Breast epithelium (tissue), 4 donors: ENCODE results near the gene OTULIN. TPM values are rescaled to one million over a fixed set of nuclear protein-coding genes. Genes with fewer than 3 reads are reported as not detected.

Experiments
- DNase-seq, 2 donors: peaks; one replicate each; pipeline ENCODE4 v3.0.0-alpha.2; 2019; ENCODE audit warnings: low spot score in 2 of 2
- H3K27ac ChIP-seq, 2 donors: fragments of 200-600 bp; sonication (generic) in 1 of 2; one replicate each; pipeline ENCODE4 v1.5.1; 2016 to 2019; ENCODE audit warnings: mild to moderate bottlenecking in 1 of 2
- H3K27me3 ChIP-seq, 2 donors: fragments of 200-600 bp; sonication (generic) in 1 of 2; one replicate each; pipeline versions ENCODE4 v1.5.1 to v1.6.0; 2017 to 2019; ENCODE audit warnings: control low read depth in 1 of 2, mild to moderate bottlenecking in 1 of 2
- H3K36me3 ChIP-seq: fragments of 200-600 bp; one replicate; pipeline ENCODE4 v1.5.1; 2019
- H3K4me1 ChIP-seq, 2 donors: fragments of 200-600 bp; sonication (generic); one replicate each; pipeline ENCODE4 v1.5.1; 2016 to 2019; ENCODE audit warnings: control low read depth in 1 of 2
- H3K4me3 ChIP-seq, 3 donors: fragments of 200-600 bp; sonication (generic); 1 replicate in 2 of 3; 2 replicates in 1 of 3; pipeline ENCODE4 v1.5.1; 2016 to 2019; ENCODE audit warnings: mild to moderate bottlenecking in 3 of 3, moderate library complexity in 2 of 3
- H3K9me3 ChIP-seq, 2 donors: fragments of 200-600 bp; sonication (generic) in 1 of 2; one replicate each; pipeline ENCODE4 v1.5.1; 2016 to 2019; ENCODE audit warnings: control low read depth in 1 of 2
- POLR2A ChIP-seq: fragments of 450-650 bp; IDR thresholded peaks from one replicate; pipeline ENCODE4 v1.6.1; 2016; ENCODE audit warnings: antibody characterized with exemption, mild to moderate bottlenecking, moderate library complexity
- POLR2AphosphoS5 ChIP-seq, 3 donors: sonication (generic); formaldehyde crosslinking; IDR thresholded peaks; one replicate each; pipeline ENCODE4 v1.6.1; 2017; ENCODE audit warnings: antibody characterized with exemption in 3 of 3
- intact Hi-C: fragments of 100-400 bp; cut with DNase I; formaldehyde crosslinking; loops from one replicate; pipeline ENCODE4 v1.15.1; 2023; ENCODE audit warnings: low total_unique reads
- total RNA-seq, 3 donors: library from RNA; depleted of rRNA; stranded (reverse); fragments of >200 nt; gene quantifications; one replicate each; pipeline ENCODE4 v1.1.0, GENCODE V29; 2016
- TF ChIP-seq, protein P1 (sequence below), 3 donors: fragments of 450-650 bp; IDR thresholded peaks; one replicate each; pipeline ENCODE4 v1.5.1; 2016 to 2017; ENCODE audit warnings: antibody characterized with exemption in 3 of 3, mild to moderate bottlenecking in 3 of 3, moderate library complexity in 3 of 3

OTULIN gene
- total RNA-seq, 3 donors from 2014 or later = 31.0 to 63.7 (median 47.2) TPM

DNA sequence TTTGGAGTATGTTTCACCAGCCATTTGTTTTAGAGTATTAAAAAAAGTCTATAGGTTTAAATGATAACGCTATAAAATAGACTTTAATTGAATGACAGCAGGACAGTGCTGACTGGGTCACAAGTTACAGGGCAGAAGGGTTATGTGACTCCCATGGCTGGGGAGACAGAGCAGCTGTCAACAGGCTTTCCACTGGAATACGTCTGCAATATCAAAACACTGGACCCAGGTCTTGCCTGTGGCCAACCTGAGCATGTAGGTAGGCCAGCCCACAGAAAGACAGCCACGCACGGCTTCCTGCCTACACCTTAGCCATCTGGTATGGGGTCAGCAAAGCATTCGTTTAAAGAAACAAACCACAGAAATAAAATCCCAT is 80.7 kb downstream of the OTULIN start:
- Histone ChIP-seq H3K27ac (no peak overlapping the region), H3K36me3 (peaks cover 10% of the 10 kb centered on the region), H3K9me3 (no peaks in the 10 kb centered on the region), H3K4me3 (no peak overlapping the region), H3K4me1 (no peaks in the 10 kb centered on the region), H3K27me3 (no peaks in the 10 kb centered on the region)
- TF ChIP-seq POLR2AphosphoS5 (IDR thresholded peaks at IDR 0.05) = no peak
- TF ChIP-seq POLR2A = no peak
- TF ChIP-seq, protein P1, sequence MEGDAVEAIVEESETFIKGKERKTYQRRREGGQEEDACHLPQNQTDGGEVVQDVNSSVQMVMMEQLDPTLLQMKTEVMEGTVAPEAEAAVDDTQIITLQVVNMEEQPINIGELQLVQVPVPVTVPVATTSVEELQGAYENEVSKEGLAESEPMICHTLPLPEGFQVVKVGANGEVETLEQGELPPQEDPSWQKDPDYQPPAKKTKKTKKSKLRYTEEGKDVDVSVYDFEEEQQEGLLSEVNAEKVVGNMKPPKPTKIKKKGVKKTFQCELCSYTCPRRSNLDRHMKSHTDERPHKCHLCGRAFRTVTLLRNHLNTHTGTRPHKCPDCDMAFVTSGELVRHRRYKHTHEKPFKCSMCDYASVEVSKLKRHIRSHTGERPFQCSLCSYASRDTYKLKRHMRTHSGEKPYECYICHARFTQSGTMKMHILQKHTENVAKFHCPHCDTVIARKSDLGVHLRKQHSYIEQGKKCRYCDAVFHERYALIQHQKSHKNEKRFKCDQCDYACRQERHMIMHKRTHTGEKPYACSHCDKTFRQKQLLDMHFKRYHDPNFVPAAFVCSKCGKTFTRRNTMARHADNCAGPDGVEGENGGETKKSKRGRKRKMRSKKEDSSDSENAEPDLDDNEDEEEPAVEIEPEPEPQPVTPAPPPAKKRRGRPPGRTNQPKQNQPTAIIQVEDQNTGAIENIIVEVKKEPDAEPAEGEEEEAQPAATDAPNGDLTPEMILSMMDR (IDR thresholded peaks at IDR 0.05) = no peak
- no peak for DNase-seq
- intact Hi-C loops = no loop called here

DNA sequence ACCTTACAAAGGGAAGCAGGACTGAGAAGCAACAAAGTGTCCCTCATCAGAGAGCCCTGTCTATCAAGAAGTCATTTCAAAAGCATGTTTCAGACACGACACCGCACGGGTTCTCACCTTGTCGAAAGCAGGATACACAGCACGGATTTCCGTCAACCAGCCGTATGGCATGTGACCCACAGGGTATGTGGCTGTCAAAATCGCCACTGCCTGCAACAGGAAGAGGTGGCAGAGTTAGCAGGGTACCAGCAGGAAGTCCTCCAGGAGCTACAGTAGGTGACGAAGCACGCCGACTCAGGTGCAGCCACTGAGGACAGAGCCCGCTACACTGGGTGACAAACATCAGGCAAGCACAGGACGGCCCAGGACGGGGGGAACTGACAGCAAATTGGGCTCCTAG is 81.2 kb downstream of the OTULIN start:
- TF ChIP-seq, protein P1 (IDR thresholded peaks at IDR 0.05) = no peak
- TF ChIP-seq POLR2AphosphoS5 (IDR thresholded peaks at IDR 0.05) (no peak), POLR2A (no peak)
- Histone ChIP-seq H3K9me3 (no peaks in the 10 kb centered on the region), H3K36me3 (peaks cover 5% of the 10 kb centered on the region), H3K27ac (no peak overlapping the region), H3K27me3 (no peaks in the 10 kb centered on the region), H3K4me1 (no peaks in the 10 kb centered on the region), H3K4me3 (no peak overlapping the region)
- intact Hi-C loops = no loop called here
- no peak for DNase-seq

DNA sequence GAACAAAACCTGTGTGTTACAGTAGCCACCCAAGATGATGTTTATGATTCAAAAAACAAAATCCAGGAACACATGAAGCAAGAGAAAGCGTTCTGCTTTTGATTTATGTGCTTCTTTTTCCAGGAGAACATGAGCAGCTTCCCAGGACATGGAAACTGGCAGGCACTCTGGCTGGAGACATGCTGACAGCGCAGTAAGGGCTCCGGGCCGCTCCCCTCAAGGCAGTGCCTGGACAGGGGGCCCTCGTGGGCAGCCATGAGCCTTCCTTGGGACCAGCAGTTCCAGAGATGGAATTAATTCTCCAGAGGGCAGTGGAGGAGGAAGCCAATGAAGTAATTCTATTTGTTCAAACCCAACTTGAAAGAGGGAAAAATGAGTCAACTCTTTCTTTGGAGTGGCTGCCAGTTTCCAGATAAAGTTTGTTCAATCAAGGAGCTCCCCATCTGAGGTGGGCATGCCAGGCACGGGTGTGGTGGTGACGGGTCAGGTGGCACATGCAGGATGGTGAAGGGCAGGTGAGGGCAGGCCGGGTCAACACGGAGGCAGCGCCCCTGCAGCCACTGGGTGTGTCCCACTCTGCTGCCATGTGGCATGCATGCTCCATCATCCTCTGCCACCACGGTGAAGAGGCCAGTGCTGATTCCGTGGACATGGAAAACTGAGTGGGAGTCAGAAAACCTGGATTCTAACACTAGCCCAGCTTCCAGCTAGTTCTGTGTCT is 83.8 kb downstream of the OTULIN start:
- intact Hi-C loops = no loop called here
- H3K9me3 ChIP-seq = no peaks in the 10 kb centered on the region
- no peaks in the 10 kb centered on the region for H3K4me1 ChIP-seq
- H3K36me3 ChIP-seq = no peaks in the 10 kb centered on the region
- TF ChIP-seq POLR2AphosphoS5 (IDR thresholded peaks at IDR 0.05) = no peak
- DNase-seq = no peak
- H3K27ac ChIP-seq = no peak overlapping the region
- no peaks in the 10 kb centered on the region for H3K27me3 ChIP-seq
- H3K4me3 ChIP-seq = no peak overlapping the region

Other genes starting within 250 kb of the OTULIN start
- gene OTULINL, start 82.9 kb upstream of the OTULIN start, total RNA-seq = 10 to 100 TPM in 1 of 3 donors, 1 to 10 TPM in 2; 6.2 to 14.4 (median 7.2) TPM
- 10 to 100 TPM; 31.5 to 83.1 (median 52.1) TPM for gene ANKH, start 207.1 kb downstream of the OTULIN start, total RNA-seq